Neural progenitor cell (in vitro differentiated cells): ENCODE measurements around the gene SERGEF.

Experiments used
- CTCF ChIP-seq: fragments of 200-600 bp; sonication (generic); IDR thresholded peaks from 2 replicates; pipeline ENCODE4 v1.5.1; 2017; ENCODE audit warnings: antibody characterized with exemption, mild to moderate bottlenecking
- EZH2 ChIP-seq: fragments of 200-600 bp; sonication (generic); IDR thresholded peaks from 2 replicates; pipeline ENCODE4 v1.6.1; 2017; ENCODE audit warnings: antibody characterized with exemption, mild to moderate bottlenecking, moderate library complexity

GRCh38 chr11:17917556-17917955, 95.3 kb downstream of the SERGEF start:
- TF ChIP-seq CTCF (no peak), EZH2 (no peak)
